HCT116 (cell line): Measurements from ENCODE around the gene MBD1. TPM values are rescaled to one million over a fixed set of nuclear protein-coding genes. Genes with fewer than 3 reads are reported as not detected.

ENCODE experiments used
- ATAC-seq: fragments of 200-7000 bp; cut with Tn5 transposase; 2 replicates; pipeline ENCODE4 v1.9.1; 2020; ENCODE audit warnings: mild to moderate bottlenecking, moderate library complexity
- BruUV-seq: library from RNA; stranded (reverse); fragments of 400-500 nt; replicated peaks from 2 replicates; lab custom pipeline; 2021; lab: Mats Ljungman, UMichigan
- CTCF ChIA-PET: fragments of 300-600 bp; sonication (Branson Sonifier 250); formaldehyde crosslinking; loops from one replicate; lab custom pipeline; 2021; ENCODE audit warnings: antibody characterized with exemption; lab: Charles Lee
- POLR2A ChIA-PET: fragments of 300-600, 350-600 bp; sonication (Branson Sonifier 250); formaldehyde crosslinking; loops from one replicate; lab custom pipeline; 2021; ENCODE audit warnings: antibody characterized with exemption; lab: Charles Lee
- RAD21 ChIA-PET, 2 experiments: fragments of 300-600 bp; sonication (Branson Sonifier 250); formaldehyde crosslinking; loops; one replicate each; lab custom pipeline; 2023; ENCODE audit warnings: low total read pairs in 2 of 2; ENCODE audit not compliant: uncharacterized antibody in 2 of 2, unreplicated experiment in 2 of 2, low non-redundant PET in 1 of 2; lab: Charles Lee
- DNase-seq: peaks from one replicate; pipeline ENCODE4 v3.0.0-alpha.2; 2010; ENCODE audit warnings: low read depth, low spot score
- H2AFZ ChIP-seq: fragments of 200-600 bp; shearing (Covaris generic), sonication (generic); 2 replicates; pipeline ENCODE4 v1.6.1; 2017; ENCODE audit warnings: low read depth, mixed run types, mixed read lengths, antibody characterized with exemption, low read length; ENCODE audit not compliant: poor library complexity, severe bottlenecking
- H3K27ac ChIP-seq: 2 replicates; pipeline ENCODE4 v1.5.1; 2012; ENCODE audit warnings: low read depth, low read length
- H3K27me3 ChIP-seq: fragments of 200-600 bp; sonication (generic); 2 replicates; pipeline ENCODE4 v1.6.1; 2016; ENCODE audit warnings: mixed run types, low read length, mixed read lengths; ENCODE audit not compliant: insufficient read depth
- H3K36me3 ChIP-seq, 2 experiments: fragments of 200-500 bp in 1 of 2; fragments of 200-600 bp in 1 of 2; sonication (Bioruptor generic) in 1 of 2; sonication (generic) in 1 of 2; 2 replicates each; pipeline versions ENCODE4 v1.5.1 to v1.6.1; 2014 to 2016; ENCODE audit warnings: low read length in 2 of 2, inconsistent platforms in 1 of 2, mixed read lengths in 1 of 2, mixed run types in 1 of 2; ENCODE audit not compliant: insufficient read depth in 2 of 2, control insufficient read depth in 1 of 2
- H3K4me1 ChIP-seq, 2 experiments: fragments of 200-600 bp in 1 of 2; sonication (generic) in 1 of 2; 2 replicates each; pipeline versions ENCODE4 v1.5.1 to v1.6.1; 2012 to 2017; ENCODE audit warnings: low read length in 2 of 2, inconsistent platforms in 1 of 2, mild to moderate bottlenecking in 1 of 2, mixed read lengths in 1 of 2, mixed run types in 1 of 2, moderate library complexity in 1 of 2; ENCODE audit not compliant: insufficient read depth in 2 of 2, control insufficient read depth in 1 of 2
- H3K4me2 ChIP-seq: fragments of 200-600 bp; sonication (generic); 2 replicates; pipeline ENCODE4 v1.6.1; 2017; ENCODE audit warnings: mixed run types, low read length, mixed read lengths
- H3K4me3 ChIP-seq, 2 experiments: fragments of 200-600 bp in 1 of 2; sonication (generic) in 1 of 2; replicated peaks in 1 of 2; 2 replicates each; pipeline ENCODE4 v1.5.1; 2011 to 2016; ENCODE audit warnings: low read length in 2 of 2, control low read depth in 1 of 2, low read depth in 1 of 2, mild to moderate bottlenecking in 1 of 2, mixed read lengths in 1 of 2, mixed run types in 1 of 2
- H3K79me2 ChIP-seq: fragments of 200-600 bp; sonication (generic); 2 replicates; pipeline ENCODE4 v1.6.1; 2017; ENCODE audit warnings: mild to moderate bottlenecking, mixed run types, low read length, moderate library complexity, mixed read lengths; ENCODE audit not compliant: insufficient read depth
- H3K9ac ChIP-seq: fragments of 200-600 bp; sonication (generic); 2 replicates; pipeline ENCODE4 v1.6.1; 2016; ENCODE audit warnings: low read length, mixed read lengths
- H3K9me2 ChIP-seq: fragments of 200-600 bp; sonication (generic), shearing (Covaris generic); 2 replicates; pipeline ENCODE4 v1.6.1; 2017; ENCODE audit warnings: mixed run types, mild to moderate bottlenecking, moderate library complexity; ENCODE audit not compliant: insufficient read depth
- H3K9me3 ChIP-seq, 2 experiments: fragments of 200-500 bp in 1 of 2; fragments of 200-600 bp in 1 of 2; sonication (Bioruptor generic) in 1 of 2; sonication (generic) in 1 of 2; 2 replicates each; pipeline ENCODE4 v1.6.1; 2014 to 2017; ENCODE audit warnings: low read length in 2 of 2, mixed read lengths in 2 of 2, inconsistent platforms in 1 of 2, low read depth in 1 of 2, mild to moderate bottlenecking in 1 of 2, mixed run types in 1 of 2, moderate library complexity in 1 of 2; ENCODE audit not compliant: control insufficient read depth in 1 of 2, insufficient read depth in 1 of 2
- H4K20me1 ChIP-seq: fragments of 200-600 bp; sonication (generic), shearing (Covaris generic); 2 replicates; pipeline ENCODE4 v1.6.1; 2017; ENCODE audit warnings: mixed run types, mild to moderate bottlenecking, moderate library complexity; ENCODE audit not compliant: insufficient read depth
- CBX3 ChIP-seq: IDR thresholded peaks from 2 replicates; pipeline ENCODE4 v1.6.1; 2012; ENCODE audit warnings: low read depth
- EGR1 ChIP-seq: IDR thresholded peaks from 2 replicates; pipeline ENCODE4 v1.6.1; 2012; ENCODE audit warnings: low read depth
- EZH2 ChIP-seq: fragments of 200-600 bp; sonication (generic); IDR thresholded peaks from 2 replicates; pipeline ENCODE4 v1.6.1; 2017; ENCODE audit warnings: antibody characterized with exemption, mixed run types
- EZH2phosphoT487 ChIP-seq: fragments of 200-600 bp; IDR thresholded peaks from 2 replicates; pipeline ENCODE4 v1.6.1; 2018; ENCODE audit warnings: antibody characterized with exemption, borderline replicate concordance
- FOSL1 ChIP-seq: IDR thresholded peaks from 2 replicates; pipeline ENCODE4 v1.6.1; 2012; ENCODE audit warnings: low read depth
- JUND ChIP-seq: IDR thresholded peaks from 2 replicates; pipeline ENCODE4 v1.6.1; 2012
- POLR2A ChIP-seq: IDR thresholded peaks from 2 replicates; pipeline ENCODE4 v1.7.0; 2011; ENCODE audit warnings: borderline replicate concordance; ENCODE audit not compliant: insufficient read depth, insufficient read length; ENCODE audit errors: extremely low read depth
- POLR2AphosphoS5 ChIP-seq: IDR thresholded peaks from 2 replicates; pipeline ENCODE4 v1.6.1; 2011; ENCODE audit warnings: mild to moderate bottlenecking, low read depth, low read length, moderate library complexity
- SIN3A ChIP-seq: IDR thresholded peaks from 2 replicates; pipeline ENCODE4 v1.6.1; 2012; ENCODE audit warnings: low read depth
- SRF ChIP-seq: IDR thresholded peaks from 2 replicates; pipeline ENCODE4 v1.6.1; 2012; ENCODE audit warnings: low read depth
- TCF7L2 ChIP-seq: IDR thresholded peaks from 2 replicates; pipeline ENCODE4 v1.7.0; 2011; ENCODE audit warnings: borderline replicate concordance, inconsistent platforms; ENCODE audit not compliant: insufficient read depth, insufficient read length; ENCODE audit errors: extremely low read depth
- YY1 ChIP-seq: IDR thresholded peaks from 2 replicates; pipeline ENCODE4 v1.6.1; 2011; ENCODE audit warnings: low read length, low read depth, moderate library complexity, mild to moderate bottlenecking; ENCODE audit not compliant: insufficient replicate concordance; ENCODE audit errors: extremely low read depth
- ZFX ChIP-seq: fragments of 450-650 bp; IDR thresholded peaks from 2 replicates; pipeline ENCODE4 v1.6.1; 2017
- ZNF274 ChIP-seq: fragments of 200-500 bp; sonication (Bioruptor generic); IDR thresholded peaks from 2 replicates; pipeline ENCODE4 v1.6.1; 2014; ENCODE audit warnings: mild to moderate bottlenecking, low read depth, low read length, inconsistent platforms
- intact Hi-C: fragments of 100-400 bp; cut with micrococcal nuclease; formaldehyde crosslinking; loops from 2 replicates; pipeline ENCODE4 v1.10.0; 2022
- total RNA-seq: library from RNA; stranded (reverse); gene quantifications from one replicate; pipeline ENCODE4 v1.2.1, GENCODE V29; 2021; ENCODE audit not compliant: unreplicated experiment
- TF ChIP-seq, protein P1 (sequence below): IDR thresholded peaks from 2 replicates; pipeline ENCODE4 v1.6.1; 2012
- TF ChIP-seq, protein P2 (sequence below): IDR thresholded peaks from 2 replicates; pipeline ENCODE4 v1.6.1; 2012; ENCODE audit warnings: low read depth
- TF ChIP-seq, protein P3 (sequence below): IDR thresholded peaks from 2 replicates; pipeline ENCODE4 v1.6.1; 2012

Gene MBD1
- total RNA-seq, 1 experiment from 2014 or later: 63.9 TPM

DNA sequence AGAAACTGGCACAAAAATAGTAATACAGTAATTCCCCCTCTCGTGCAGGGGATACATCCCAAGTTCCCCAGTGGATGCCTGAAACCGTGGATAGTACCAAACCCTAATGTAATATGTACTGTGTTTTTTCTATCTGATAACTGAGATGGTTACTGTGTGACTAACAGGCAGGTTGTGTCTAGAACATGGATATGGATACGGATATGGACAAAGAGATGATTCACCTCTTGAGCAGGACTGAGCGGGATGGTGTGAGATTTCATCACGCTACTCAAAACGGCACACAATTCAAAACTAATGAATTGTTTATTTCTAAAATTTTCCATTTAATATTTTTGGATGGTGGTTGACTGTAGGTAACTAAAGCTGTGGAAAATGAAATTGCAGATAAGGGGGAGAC lies 3.4 kb downstream of the MBD1 start:
- TF ChIP-seq, protein P1, sequence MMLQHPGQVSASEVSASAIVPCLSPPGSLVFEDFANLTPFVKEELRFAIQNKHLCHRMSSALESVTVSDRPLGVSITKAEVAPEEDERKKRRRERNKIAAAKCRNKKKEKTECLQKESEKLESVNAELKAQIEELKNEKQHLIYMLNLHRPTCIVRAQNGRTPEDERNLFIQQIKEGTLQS: no peak
- TF ChIP-seq TCF7L2 (no peak), YY1 (no peak), POLR2AphosphoS5 (no peak), SIN3A (no peak), ZFX (no peak), EGR1 (no peak), SRF (no peak), EZH2 (no peak), FOSL1 (no peak), ZNF274 (no peak), JUND (no peak), CBX3 (no peak), EZH2phosphoT487 (no peak), POLR2A (no peak)
- TF ChIP-seq, protein P2, sequence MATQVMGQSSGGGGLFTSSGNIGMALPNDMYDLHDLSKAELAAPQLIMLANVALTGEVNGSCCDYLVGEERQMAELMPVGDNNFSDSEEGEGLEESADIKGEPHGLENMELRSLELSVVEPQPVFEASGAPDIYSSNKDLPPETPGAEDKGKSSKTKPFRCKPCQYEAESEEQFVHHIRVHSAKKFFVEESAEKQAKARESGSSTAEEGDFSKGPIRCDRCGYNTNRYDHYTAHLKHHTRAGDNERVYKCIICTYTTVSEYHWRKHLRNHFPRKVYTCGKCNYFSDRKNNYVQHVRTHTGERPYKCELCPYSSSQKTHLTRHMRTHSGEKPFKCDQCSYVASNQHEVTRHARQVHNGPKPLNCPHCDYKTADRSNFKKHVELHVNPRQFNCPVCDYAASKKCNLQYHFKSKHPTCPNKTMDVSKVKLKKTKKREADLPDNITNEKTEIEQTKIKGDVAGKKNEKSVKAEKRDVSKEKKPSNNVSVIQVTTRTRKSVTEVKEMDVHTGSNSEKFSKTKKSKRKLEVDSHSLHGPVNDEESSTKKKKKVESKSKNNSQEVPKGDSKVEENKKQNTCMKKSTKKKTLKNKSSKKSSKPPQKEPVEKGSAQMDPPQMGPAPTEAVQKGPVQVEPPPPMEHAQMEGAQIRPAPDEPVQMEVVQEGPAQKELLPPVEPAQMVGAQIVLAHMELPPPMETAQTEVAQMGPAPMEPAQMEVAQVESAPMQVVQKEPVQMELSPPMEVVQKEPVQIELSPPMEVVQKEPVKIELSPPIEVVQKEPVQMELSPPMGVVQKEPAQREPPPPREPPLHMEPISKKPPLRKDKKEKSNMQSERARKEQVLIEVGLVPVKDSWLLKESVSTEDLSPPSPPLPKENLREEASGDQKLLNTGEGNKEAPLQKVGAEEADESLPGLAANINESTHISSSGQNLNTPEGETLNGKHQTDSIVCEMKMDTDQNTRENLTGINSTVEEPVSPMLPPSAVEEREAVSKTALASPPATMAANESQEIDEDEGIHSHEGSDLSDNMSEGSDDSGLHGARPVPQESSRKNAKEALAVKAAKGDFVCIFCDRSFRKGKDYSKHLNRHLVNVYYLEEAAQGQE: no peak
- TF ChIP-seq, protein P3, sequence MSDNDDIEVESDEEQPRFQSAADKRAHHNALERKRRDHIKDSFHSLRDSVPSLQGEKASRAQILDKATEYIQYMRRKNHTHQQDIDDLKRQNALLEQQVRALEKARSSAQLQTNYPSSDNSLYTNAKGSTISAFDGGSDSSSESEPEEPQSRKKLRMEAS: no peak
- TF ChIP-seq, all 23 proteins: peak for 0
- RAD21 ChIA-PET: no interaction called here
- H2AFZ ChIP-seq: no peak overlapping the region
- H3K9me3 ChIP-seq: no peaks in the 10 kb centered on the region
- intact Hi-C loops: no loop called here
- peaks cover 39% of the 10 kb centered on the region for H3K79me2 ChIP-seq
- H3K9ac ChIP-seq: no peak overlapping the region
- H3K4me1 ChIP-seq: peaks cover 5 to 16% of the 10 kb centered on the region in 2 experiments; a peak in 3 of 4 replicates
- DNase-seq (no peak), ATAC-seq (no peak)
- no peak overlapping the region for H3K27ac ChIP-seq
- no peak overlapping the region for H3K4me3 ChIP-seq
- no peaks in the 10 kb centered on the region for H4K20me1 ChIP-seq
- no TSS peak for BruUV-seq
- H3K4me2 ChIP-seq: no peak overlapping the region
- H3K27me3 ChIP-seq: no peaks in the 10 kb centered on the region
- POLR2A ChIA-PET: no interaction called here
- H3K9me2 ChIP-seq: no peaks in the 10 kb centered on the region
- CTCF ChIA-PET: no interaction called here
- peaks cover 30 to 69% of the 10 kb centered on the region in 2 experiments for H3K36me3 ChIP-seq
